GM12875 (cell line): ENCODE results near the gene VKORC1L1.
"Not testable (repeated sequence)": the region's sequence is repeated elsewhere in the genome, so short reads cannot be mapped to it uniquely, and the experiment has no call there.

Experiments used
- H3K4me3 ChIP-seq: one replicate; pipeline ENCODE4 v1.5.1; 2011; ENCODE audit warnings: low read depth, low read length, control low read depth
- CTCF ChIP-seq: IDR thresholded peaks from 2 replicates; pipeline ENCODE4 v1.5.1; 2011; ENCODE audit warnings: low read depth, mild to moderate bottlenecking, control low read depth, inconsistent platforms, low read length, moderate library complexity, borderline replicate concordance; ENCODE audit not compliant: insufficient read depth

VKORC1L1 gene

GRCh38 chr7:65931685-65932084, 58.8 kb downstream of the VKORC1L1 start:
- no peak overlapping the region for H3K4me3 ChIP-seq
- no peak for TF ChIP-seq CTCF

- no peak for TF ChIP-seq CTCF
- H3K4me3 ChIP-seq, result no peak overlapping the region
Observed at GRCh38 chr7:65937296-65937695, 64.4 kb downstream of the VKORC1L1 start.

- TF ChIP-seq CTCF, result no peak
- no peak overlapping the region for H3K4me3 ChIP-seq
Observed at GRCh38 chr7:65938336-65938895, 65.5 kb downstream of the VKORC1L1 start.

- not testable (repeated sequence) for H3K4me3 ChIP-seq
Observed at GRCh38 chr7:65945787-65946186, 72.9 kb downstream of the VKORC1L1 start.

- no peak for TF ChIP-seq CTCF
- no peak overlapping the region for H3K4me3 ChIP-seq
Observed at GRCh38 chr7:65946904-65947303, 74.0 kb downstream of the VKORC1L1 start.

- H3K4me3 ChIP-seq, result no peak overlapping the region
- TF ChIP-seq CTCF, result no peak
Observed at GRCh38 chr7:65951837-65952578, 79.1 kb downstream of the VKORC1L1 start.

- TF ChIP-seq CTCF, result no peak
- H3K4me3 ChIP-seq, result no peak overlapping the region
Observed at GRCh38 chr7:65953001-65953720, 80.3 kb downstream of the VKORC1L1 start.
